ENCODE results near the gene BCAS3. TPM values are rescaled to one million over a fixed set of nuclear protein-coding genes. Genes with fewer than 3 reads are reported as not detected.

Gene BCAS3
- total RNA-seq, 4 donors from 2014 or later = 20.7 to 76.3 (median 39.8) TPM

DNA sequence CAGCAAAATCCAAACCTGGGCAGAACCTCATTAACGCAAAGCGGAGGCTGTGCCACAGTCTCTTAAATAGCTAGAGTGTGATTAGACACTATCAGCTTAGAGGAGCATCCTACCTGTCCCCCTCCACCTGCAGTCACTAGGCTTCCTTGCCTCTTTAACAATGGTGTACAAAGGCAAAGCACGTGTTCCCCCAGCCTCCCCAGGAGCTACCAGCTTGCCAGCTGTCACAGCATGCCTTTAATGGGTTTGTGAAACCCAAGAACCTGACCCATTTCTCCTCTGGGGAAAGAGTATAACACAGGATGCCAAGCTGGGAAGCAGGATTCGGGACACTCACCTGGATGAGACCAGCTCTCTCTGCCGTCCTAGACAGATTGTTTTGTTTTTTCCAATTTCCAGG is 684.7 kb downstream of the BCAS3 start:
- Histone ChIP-seq H3K9me3 (no peaks in the 10 kb centered on the region), H3K4me1 (no peaks in the 10 kb centered on the region), H3K36me3 (no peaks in the 10 kb centered on the region), H3K27me3 (no peaks in the 10 kb centered on the region), H3K4me3 (no peak overlapping the region), H3K27ac (no peak overlapping the region)
- DNase-seq = no peak
- intact Hi-C loops (cut with DNase I; ENCODE audit: low total_unique reads) = no loop called here
- TF ChIP-seq, protein P1, sequence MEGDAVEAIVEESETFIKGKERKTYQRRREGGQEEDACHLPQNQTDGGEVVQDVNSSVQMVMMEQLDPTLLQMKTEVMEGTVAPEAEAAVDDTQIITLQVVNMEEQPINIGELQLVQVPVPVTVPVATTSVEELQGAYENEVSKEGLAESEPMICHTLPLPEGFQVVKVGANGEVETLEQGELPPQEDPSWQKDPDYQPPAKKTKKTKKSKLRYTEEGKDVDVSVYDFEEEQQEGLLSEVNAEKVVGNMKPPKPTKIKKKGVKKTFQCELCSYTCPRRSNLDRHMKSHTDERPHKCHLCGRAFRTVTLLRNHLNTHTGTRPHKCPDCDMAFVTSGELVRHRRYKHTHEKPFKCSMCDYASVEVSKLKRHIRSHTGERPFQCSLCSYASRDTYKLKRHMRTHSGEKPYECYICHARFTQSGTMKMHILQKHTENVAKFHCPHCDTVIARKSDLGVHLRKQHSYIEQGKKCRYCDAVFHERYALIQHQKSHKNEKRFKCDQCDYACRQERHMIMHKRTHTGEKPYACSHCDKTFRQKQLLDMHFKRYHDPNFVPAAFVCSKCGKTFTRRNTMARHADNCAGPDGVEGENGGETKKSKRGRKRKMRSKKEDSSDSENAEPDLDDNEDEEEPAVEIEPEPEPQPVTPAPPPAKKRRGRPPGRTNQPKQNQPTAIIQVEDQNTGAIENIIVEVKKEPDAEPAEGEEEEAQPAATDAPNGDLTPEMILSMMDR (IDR thresholded peaks at IDR 0.05) = no peak
- TF ChIP-seq POLR2A (IDR thresholded peaks at IDR 0.05) (no peak), EP300 (IDR thresholded peaks at IDR 0.05; ENCODE audit: low read depth) (no peak), POLR2AphosphoS5 (IDR thresholded peaks at IDR 0.05) (no peak)
- 80 to 86% methylated on average over 1 to 5 of the region's 5 CpGs for WGBS, 2 donors (ENCODE audit: low coverage in 1 of 2)
- in situ Hi-C loops (cut with MboI; ENCODE audit: low pct_ligation_motif_present in 1 of 4, low pct_unique_long_range_greater_than_20kb in 1 of 4, low sequenced_read_pairs in 3 of 4) = no loop called here

DNA sequence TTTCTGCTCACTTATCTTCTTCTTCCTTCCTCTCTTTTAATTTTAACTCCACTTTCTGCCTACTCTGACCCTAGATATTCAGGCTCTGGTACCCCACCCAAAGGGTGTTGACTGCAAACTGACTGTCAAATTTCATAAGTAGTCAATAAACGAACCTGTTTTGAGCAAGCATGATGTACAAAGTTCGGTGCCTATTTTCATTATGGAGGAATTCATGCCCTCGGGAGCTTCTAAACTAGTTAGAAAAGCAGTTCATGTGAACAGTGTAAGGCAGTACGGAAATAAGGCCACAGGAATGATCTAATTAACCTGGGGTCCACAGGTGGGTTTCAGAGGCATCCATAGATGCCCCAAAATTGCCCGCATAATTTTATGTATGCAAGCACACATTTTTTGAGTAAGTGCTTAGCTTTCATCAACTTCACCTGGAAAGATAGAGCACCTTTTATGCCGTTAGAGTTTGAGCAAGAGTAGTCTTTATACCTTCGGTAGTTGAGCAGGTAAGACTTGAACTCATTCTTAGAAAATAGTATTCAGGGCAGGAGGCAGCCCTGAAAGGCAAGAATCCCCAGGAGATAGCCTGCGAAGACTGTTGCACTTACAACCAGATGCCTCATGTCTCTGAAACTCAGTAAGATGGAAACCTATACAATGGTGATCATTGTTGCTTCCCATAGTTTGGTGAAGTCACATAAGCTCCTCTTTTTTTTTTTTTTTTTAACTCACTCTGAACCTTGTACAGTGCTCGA is 685.4 kb downstream of the BCAS3 start:
- Histone ChIP-seq H3K27ac (no peak overlapping the region), H3K36me3 (no peaks in the 10 kb centered on the region), H3K9me3 (no peaks in the 10 kb centered on the region), H3K4me3 (no peak overlapping the region), H3K27me3 (no peaks in the 10 kb centered on the region), H3K4me1 (no peaks in the 10 kb centered on the region)
- no peak for DNase-seq
- TF ChIP-seq POLR2A (IDR thresholded peaks at IDR 0.05) = no peak
- 77% methylated on average over 3 to 9 of the region's 9 CpGs for WGBS, 2 donors (ENCODE audit: low coverage in 1 of 2)
- in situ Hi-C loops (cut with MboI; ENCODE audit: low pct_ligation_motif_present in 1 of 4, low pct_unique_long_range_greater_than_20kb in 1 of 4, low sequenced_read_pairs in 3 of 4) = no loop called here
- intact Hi-C loops (cut with DNase I; ENCODE audit: low total_unique reads) = no loop called here

DNA sequence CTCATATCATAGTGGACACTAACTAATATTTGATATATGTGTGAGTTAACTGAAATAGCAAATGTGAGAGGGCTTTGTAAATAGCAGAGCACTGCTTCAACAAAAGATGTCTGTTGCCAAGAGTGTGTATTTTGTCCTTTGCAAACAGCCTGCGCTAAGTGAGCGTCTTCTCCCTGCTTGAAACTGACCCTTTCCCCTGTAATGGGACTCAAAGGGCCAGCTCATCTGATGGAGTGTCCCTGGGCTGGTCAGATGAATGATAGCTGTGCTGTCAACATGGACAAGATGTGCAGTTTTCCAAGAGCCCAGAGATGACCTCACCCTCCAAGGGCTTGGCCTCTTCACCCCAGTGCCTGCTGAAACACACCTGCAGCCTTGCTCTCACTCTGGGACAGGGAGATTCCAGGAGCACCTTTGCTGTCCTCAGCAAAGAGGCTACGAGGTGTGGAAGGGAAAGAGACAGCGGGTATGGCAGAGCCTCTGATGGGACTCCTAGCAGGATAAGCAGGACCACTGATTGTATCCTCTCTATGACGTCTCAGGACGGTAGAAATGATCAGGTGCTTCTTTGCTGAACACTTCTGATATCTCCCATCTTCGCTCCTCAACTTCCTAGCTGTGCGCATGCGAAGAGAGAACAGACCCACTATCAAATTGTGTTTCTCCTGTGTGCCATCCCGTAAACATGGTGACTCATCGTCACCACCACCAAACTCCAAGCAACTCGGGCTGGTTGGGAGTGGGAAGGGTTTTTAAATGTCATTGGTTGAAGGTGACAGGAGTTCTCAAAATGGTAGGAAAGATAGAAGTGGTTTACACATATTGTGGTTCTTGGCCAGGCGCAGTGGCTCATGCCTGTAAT is 686.2 kb downstream of the BCAS3 start:
- WGBS, 2 donors (ENCODE audit: low coverage in 1 of 2) = 85 to 93% methylated on average over 4 to 13 of the region's 13 CpGs
- DNase-seq = no peak
- H3K36me3 ChIP-seq = no peaks in the 10 kb centered on the region
- no peak for TF ChIP-seq POLR2A (IDR thresholded peaks at IDR 0.05)
- no peak overlapping the region for H3K4me3 ChIP-seq
- no peaks in the 10 kb centered on the region for H3K4me1 ChIP-seq
- in situ Hi-C loops (cut with MboI; ENCODE audit: low pct_ligation_motif_present in 1 of 4, low pct_unique_long_range_greater_than_20kb in 1 of 4, low sequenced_read_pairs in 3 of 4) = no loop called here
- intact Hi-C loops (cut with DNase I; ENCODE audit: low total_unique reads) = no loop called here
- no peaks in the 10 kb centered on the region for H3K27me3 ChIP-seq
- H3K27ac ChIP-seq = no peak overlapping the region
- no peaks in the 10 kb centered on the region for H3K9me3 ChIP-seq

DNA sequence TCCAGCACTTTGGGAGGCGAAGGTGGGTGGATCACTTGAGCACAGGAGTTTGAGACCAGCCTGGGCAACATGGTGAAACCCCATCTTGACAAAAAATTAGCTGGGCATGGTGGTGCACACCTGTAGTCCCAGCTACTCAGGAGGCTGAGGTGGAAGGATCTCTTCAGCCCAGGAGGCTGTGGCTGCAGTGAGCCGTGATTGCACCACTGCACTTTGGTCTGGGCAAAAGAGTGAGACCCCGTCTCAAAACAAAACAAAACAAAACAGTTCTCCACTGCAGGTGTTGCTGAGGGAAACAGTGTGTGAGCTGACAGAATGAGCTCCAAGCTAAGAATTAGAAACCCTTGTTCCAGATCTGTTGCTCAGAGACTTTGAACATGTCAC is 686.8 kb downstream of the BCAS3 start:
- H3K4me1 ChIP-seq = no peaks in the 10 kb centered on the region
- TF ChIP-seq EP300 (IDR thresholded peaks at IDR 0.05; ENCODE audit: low read depth) = no peak
- TF ChIP-seq POLR2AphosphoS5 (IDR thresholded peaks at IDR 0.05) = no peak
- no peak for TF ChIP-seq POLR2A (IDR thresholded peaks at IDR 0.05)
- TF ChIP-seq, protein P1 (IDR thresholded peaks at IDR 0.05) = no peak
- no peaks in the 10 kb centered on the region for H3K36me3 ChIP-seq
- 93% methylated on average over 3 of the region's 3 CpGs; no CpG with 5 or more reads in 1 of the 2 donors for WGBS, 2 donors (ENCODE audit: low coverage in 1 of 2)
- no peak overlapping the region for H3K27ac ChIP-seq
- intact Hi-C loops (cut with DNase I; ENCODE audit: low total_unique reads) = no loop called here
- DNase-seq = no peak
- no peaks in the 10 kb centered on the region for H3K9me3 ChIP-seq
- H3K27me3 ChIP-seq = no peaks in the 10 kb centered on the region
- H3K4me3 ChIP-seq = no peak overlapping the region
- in situ Hi-C loops (cut with MboI; ENCODE audit: low pct_ligation_motif_present in 1 of 4, low pct_unique_long_range_greater_than_20kb in 1 of 4, low sequenced_read_pairs in 3 of 4) = no loop called here

DNA sequence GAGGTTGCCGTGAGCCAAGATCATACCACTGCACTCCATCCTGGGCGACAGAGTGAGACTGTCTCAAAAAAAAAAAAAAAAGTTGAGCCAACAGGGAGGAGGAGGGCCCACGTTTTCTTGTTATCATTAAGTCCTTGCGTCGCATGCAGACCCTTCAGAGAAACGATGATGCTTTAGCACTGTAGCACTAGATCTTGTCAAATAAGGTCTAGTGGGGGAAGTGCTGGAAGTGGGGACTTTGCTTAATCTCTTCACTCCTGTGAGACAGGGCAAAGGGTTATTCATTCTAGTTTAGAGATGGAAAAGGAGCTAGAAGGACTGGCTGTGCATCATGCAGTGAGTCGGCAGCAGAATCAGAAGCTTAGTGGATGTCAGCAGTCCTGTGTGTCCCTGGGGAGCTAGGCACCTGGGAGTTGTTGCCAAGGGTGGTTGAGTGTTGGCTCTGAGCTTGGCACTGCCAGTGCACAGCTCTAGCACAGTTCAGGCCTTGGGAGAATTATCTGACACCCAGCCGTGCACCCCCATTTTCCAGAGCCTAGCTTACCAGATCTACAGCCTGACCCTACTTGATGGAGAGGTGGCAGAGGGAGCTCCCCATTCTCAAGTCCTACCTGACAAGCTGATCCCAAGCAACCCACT is 688.5 kb downstream of the BCAS3 start:
- in situ Hi-C loops (cut with MboI; ENCODE audit: low pct_ligation_motif_present in 1 of 4, low pct_unique_long_range_greater_than_20kb in 1 of 4, low sequenced_read_pairs in 3 of 4) = no loop called here
- Histone ChIP-seq H3K4me3 (no peak overlapping the region), H3K27ac (no peak overlapping the region), H3K27me3 (no peaks in the 10 kb centered on the region), H3K9me3 (no peaks in the 10 kb centered on the region), H3K36me3 (no peaks in the 10 kb centered on the region), H3K4me1 (no peaks in the 10 kb centered on the region)
- no peak for DNase-seq
- intact Hi-C loops (cut with DNase I; ENCODE audit: low total_unique reads) = no loop called here
- TF ChIP-seq, protein P1 (IDR thresholded peaks at IDR 0.05) = no peak
- no peak for TF ChIP-seq POLR2AphosphoS5 (IDR thresholded peaks at IDR 0.05)
- TF ChIP-seq POLR2A (IDR thresholded peaks at IDR 0.05) = no peak
- TF ChIP-seq EP300 (IDR thresholded peaks at IDR 0.05; ENCODE audit: low read depth) = no peak
- 92 to 98% methylated on average over 6 to 8 of the region's 8 CpGs for WGBS, 2 donors (ENCODE audit: low coverage in 1 of 2)

Measured in transverse colon (tissue), 4 donors.